ENCODE measurements around the gene BSN.

BSN gene

DNA sequence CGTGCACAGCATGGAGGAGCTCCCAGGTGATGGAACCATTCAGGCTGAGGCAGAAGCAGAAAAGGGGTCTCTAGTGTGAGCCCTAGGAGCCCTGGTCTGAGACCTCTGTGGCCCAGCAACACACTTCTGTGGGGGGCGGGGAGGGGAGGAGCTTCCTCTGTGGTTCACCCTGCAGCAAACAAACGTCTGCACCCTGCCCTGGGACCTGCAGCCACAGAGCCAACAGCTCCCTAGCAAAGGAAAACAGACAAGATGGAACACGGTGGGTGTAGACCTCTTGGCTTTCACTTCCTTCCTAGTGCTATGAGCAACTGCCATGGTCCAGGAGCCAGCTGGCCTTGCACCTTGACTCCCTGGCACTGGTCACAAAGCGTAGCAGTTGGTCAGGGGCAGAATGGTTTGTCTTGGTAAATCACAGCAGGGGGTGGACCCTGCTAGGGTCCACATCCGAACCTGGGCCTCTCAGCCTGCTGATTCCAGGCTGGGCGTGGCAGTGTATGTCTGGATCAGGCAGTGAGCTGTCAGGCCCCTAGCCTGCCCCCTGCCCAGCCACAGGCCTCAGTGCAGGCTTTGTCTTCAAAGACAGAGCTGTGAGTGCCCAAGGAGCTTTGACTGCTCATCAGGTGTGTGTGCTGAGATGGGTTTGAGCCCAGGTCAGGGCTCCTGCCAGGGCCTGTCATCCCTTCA, 158.5 kb downstream of the BSN start:
- H3K4me1 ChIP-seq (ENCODE audit: low read length) = no peaks in the 10 kb centered on the region
- no peaks in the 10 kb centered on the region for H3K27me3 ChIP-seq (ENCODE audit: low read depth, low read length)
- no peaks in the 10 kb centered on the region for H3K79me2 ChIP-seq (ENCODE audit: low read length)
- H3K9ac ChIP-seq (ENCODE audit: low read length) = no peak overlapping the region
- H2AFZ ChIP-seq (ENCODE audit: low read depth, low read length) = no peak overlapping the region
- no peak overlapping the region for H3K4me2 ChIP-seq (ENCODE audit: low read length)
- H3K9me3 ChIP-seq (ENCODE audit: insufficient read depth, low read length) = no peaks in the 10 kb centered on the region
- no peak overlapping the region for H3K27ac ChIP-seq (ENCODE audit: low read length)
- no peaks in the 10 kb centered on the region for H4K20me1 ChIP-seq (ENCODE audit: insufficient read depth, low read length)
- no peak overlapping the region for H3K4me3 ChIP-seq (ENCODE audit: low read length)
- TF ChIP-seq, protein P1, sequence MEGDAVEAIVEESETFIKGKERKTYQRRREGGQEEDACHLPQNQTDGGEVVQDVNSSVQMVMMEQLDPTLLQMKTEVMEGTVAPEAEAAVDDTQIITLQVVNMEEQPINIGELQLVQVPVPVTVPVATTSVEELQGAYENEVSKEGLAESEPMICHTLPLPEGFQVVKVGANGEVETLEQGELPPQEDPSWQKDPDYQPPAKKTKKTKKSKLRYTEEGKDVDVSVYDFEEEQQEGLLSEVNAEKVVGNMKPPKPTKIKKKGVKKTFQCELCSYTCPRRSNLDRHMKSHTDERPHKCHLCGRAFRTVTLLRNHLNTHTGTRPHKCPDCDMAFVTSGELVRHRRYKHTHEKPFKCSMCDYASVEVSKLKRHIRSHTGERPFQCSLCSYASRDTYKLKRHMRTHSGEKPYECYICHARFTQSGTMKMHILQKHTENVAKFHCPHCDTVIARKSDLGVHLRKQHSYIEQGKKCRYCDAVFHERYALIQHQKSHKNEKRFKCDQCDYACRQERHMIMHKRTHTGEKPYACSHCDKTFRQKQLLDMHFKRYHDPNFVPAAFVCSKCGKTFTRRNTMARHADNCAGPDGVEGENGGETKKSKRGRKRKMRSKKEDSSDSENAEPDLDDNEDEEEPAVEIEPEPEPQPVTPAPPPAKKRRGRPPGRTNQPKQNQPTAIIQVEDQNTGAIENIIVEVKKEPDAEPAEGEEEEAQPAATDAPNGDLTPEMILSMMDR (IDR thresholded peaks at IDR 0.05; ENCODE audit: low read depth, low read length) = no peak
- TF ChIP-seq EZH2phosphoT487 (IDR thresholded peaks at IDR 0.05; ENCODE audit: low read depth) = no peak
- peaks cover 13% of the 10 kb centered on the region for H3K36me3 ChIP-seq (replicated peaks; ENCODE audit: low read depth, low read length)

DNA sequence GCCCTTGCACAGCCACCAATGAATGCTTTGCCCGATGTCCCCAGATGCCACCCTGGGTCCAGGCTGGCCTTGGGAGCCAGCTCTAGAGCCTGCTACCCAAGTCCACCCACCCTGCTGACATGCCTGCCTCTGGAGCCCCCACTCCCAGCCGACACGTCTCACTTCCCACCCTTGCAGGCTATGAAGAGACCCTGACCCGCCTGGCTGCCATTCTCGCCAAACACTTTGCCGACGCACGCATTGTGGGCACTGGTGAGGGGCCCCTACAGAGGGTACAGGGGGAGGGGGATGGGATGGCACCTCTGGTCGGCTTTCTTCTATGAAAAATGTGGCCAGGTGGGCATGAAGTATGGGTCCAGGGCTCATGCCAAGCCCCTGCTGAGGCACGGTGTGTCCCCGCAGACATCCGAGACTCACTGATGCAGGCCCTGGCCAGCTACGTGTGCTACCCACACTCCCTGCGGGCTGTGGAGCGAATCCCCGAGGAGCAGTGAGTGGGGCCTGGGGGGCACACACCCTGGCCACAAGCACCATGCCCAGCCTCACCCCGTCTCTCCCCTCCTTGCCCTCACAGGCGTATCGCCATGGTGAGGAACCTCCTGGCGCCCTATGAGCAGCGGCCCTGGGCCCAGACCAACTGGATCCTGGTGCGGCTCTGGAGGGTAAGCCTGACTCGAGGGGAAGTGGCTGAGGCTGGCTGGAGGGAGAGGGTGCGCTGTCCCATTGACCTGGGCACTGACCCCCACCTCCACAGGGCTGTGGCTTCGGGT, 159.2 kb downstream of the BSN start:
- Histone ChIP-seq H3K27ac (ENCODE audit: low read length) (no peak overlapping the region), H3K9me3 (ENCODE audit: insufficient read depth, low read length) (no peaks in the 10 kb centered on the region), H3K4me2 (ENCODE audit: low read length) (no peak overlapping the region), H3K27me3 (ENCODE audit: low read depth, low read length) (no peaks in the 10 kb centered on the region), H2AFZ (ENCODE audit: low read depth, low read length) (no peak overlapping the region), H3K79me2 (ENCODE audit: low read length) (no peaks in the 10 kb centered on the region), H3K9ac (ENCODE audit: low read length) (no peak overlapping the region), H3K36me3 (replicated peaks; ENCODE audit: low read depth, low read length) (peaks cover 21% of the 10 kb centered on the region), H3K4me1 (ENCODE audit: low read length) (no peaks in the 10 kb centered on the region), H3K4me3 (ENCODE audit: low read length) (no peak overlapping the region), H4K20me1 (ENCODE audit: insufficient read depth, low read length) (no peaks in the 10 kb centered on the region)
- TF ChIP-seq EZH2phosphoT487 (IDR thresholded peaks at IDR 0.05; ENCODE audit: low read depth) = no peak
- TF ChIP-seq, protein P1 (IDR thresholded peaks at IDR 0.05; ENCODE audit: low read depth, low read length) = no peak

DNA sequence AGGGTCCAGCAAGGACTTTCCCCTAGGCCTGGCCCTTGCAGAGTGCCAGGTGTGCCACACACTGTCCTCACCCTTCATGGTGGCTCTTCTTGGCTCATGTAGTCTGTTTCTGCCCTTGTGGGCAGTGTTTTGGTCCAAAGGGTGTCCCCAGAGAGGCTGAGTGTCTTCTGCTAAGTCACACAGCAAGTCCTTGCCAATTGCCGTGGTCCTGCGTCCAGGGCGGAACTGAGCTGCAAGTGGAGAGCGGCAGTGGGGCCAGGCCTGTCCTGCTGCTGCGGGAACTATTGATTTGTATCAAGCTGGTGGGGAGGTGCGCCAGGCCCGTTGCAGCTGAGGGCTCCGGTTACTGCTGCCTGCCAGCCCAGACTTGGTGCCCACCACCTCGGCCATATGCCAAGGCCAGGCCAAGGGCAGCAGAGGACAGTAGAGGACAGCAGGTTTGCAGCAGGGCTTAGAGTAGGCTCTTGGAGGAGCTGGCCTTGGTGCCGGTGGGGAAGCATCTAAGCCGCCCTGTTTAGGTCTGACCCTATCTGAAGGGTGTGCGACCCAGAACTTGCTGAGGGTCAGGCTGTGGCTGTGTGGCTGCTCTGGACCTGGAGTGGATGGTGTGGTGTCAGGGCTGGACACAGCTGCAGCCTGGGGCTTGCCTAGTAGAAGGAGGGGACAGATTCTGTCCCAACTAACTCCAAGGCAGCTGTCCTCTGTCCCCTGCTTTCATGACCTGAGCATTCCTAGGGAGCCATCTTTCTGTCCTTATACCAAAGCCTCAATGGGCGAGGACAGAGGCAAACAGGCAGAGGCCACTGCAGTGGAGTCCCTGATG, 160.7 kb downstream of the BSN start:
- Histone ChIP-seq H3K4me2 (ENCODE audit: low read length) (no peak overlapping the region), H3K27ac (ENCODE audit: low read length) (no peak overlapping the region), H3K4me3 (ENCODE audit: low read length) (no peak overlapping the region), H3K9ac (ENCODE audit: low read length) (no peak overlapping the region), H3K4me1 (ENCODE audit: low read length) (no peaks in the 10 kb centered on the region), H3K79me2 (ENCODE audit: low read length) (no peaks in the 10 kb centered on the region), H2AFZ (ENCODE audit: low read depth, low read length) (no peak overlapping the region), H3K36me3 (replicated peaks; ENCODE audit: low read depth, low read length) (peaks cover 30% of the 10 kb centered on the region), H3K27me3 (ENCODE audit: low read depth, low read length) (no peaks in the 10 kb centered on the region), H3K9me3 (ENCODE audit: insufficient read depth, low read length) (no peaks in the 10 kb centered on the region), H4K20me1 (ENCODE audit: insufficient read depth, low read length) (no peaks in the 10 kb centered on the region)
- no peak for TF ChIP-seq EZH2phosphoT487 (IDR thresholded peaks at IDR 0.05; ENCODE audit: low read depth)
- TF ChIP-seq, protein P1 (IDR thresholded peaks at IDR 0.05; ENCODE audit: low read depth, low read length) = no peak

Measured in OCI-LY3 (cell line).